Testis (tissue), 3 donors: Measurements from ENCODE around the gene OPA1. TPM values are rescaled to one million over a fixed set of nuclear protein-coding genes. Genes with fewer than 3 reads are reported as not detected.

Source experiments
- DNase-seq: peaks from one replicate; pipeline ENCODE4 v3.0.0-alpha.2; 2019
- H3K27ac ChIP-seq, 2 donors: fragments of 200-600 bp; sonication (generic); one replicate each; pipeline ENCODE4 v1.5.1; 2019
- H3K27me3 ChIP-seq: fragments of 200-600 bp; sonication (generic); one replicate; pipeline ENCODE4 v1.5.1; 2019
- H3K36me3 ChIP-seq: fragments of 200-600 bp; sonication (generic); one replicate; pipeline ENCODE4 v1.5.1; 2017; ENCODE audit warnings: low read depth; ENCODE audit errors: missing control alignments
- H3K4me1 ChIP-seq: fragments of 200-600 bp; sonication (generic); one replicate; pipeline ENCODE4 v1.5.1; 2019
- H3K4me3 ChIP-seq, 2 donors: fragments of 200-600 bp; sonication (generic); one replicate each; pipeline ENCODE4 v1.5.1; 2017 to 2019
- H3K9me3 ChIP-seq: fragments of 200-600 bp; sonication (generic); one replicate; pipeline ENCODE4 v1.5.1; 2017
- POLR2A ChIP-seq: fragments of 450-650 bp; IDR thresholded peaks from one replicate; pipeline ENCODE4 v1.6.1; 2017; ENCODE audit warnings: antibody characterized with exemption, mild to moderate bottlenecking, moderate library complexity
- WGBS, 2 donors: methylation state at CpG; one replicate each; pipeline ENCODE4 v1.1.5; 2018; 5-methylcytosine and 5-hydroxymethylcytosine counted together
- intact Hi-C: fragments of 100-400 bp; cut with DNase I; formaldehyde crosslinking; loops from one replicate; pipeline ENCODE4 v1.15.1; 2023; ENCODE audit warnings: low total_unique reads
- polyA plus RNA-seq: library from polyadenylated mRNA; stranded (reverse); fragments of 350-450 nt; fragmentation: Illumina TruSeq; extraction: RNeasy Lipid Tissue Mini Kit (QIAGEN cat#74804); gene quantifications from one replicate; pipeline ENCODE4 v1.2.3, GENCODE V29; 2014; ENCODE audit warnings: low read depth, low replicate concordance; ENCODE audit not compliant: insufficient read depth
- total RNA-seq, 2 donors: library from RNA; depleted of rRNA; stranded (reverse); fragments of >200 nt; gene quantifications; one replicate each; pipeline ENCODE4 v1.2.3, GENCODE V29; 2016
- TF ChIP-seq, protein P1 (sequence below), 3 experiments: fragments of 450-650 bp in 2 of 3; fragments of 200-600 bp in 1 of 3; sonication (generic) in 1 of 3; IDR thresholded peaks; one replicate each; pipeline ENCODE4 v1.5.1; 2016 to 2019; ENCODE audit warnings: antibody characterized with exemption in 3 of 3, mild to moderate bottlenecking in 2 of 3, moderate library complexity in 1 of 3

Gene OPA1
- total and polyA plus RNA-seq, 3 donors from 2014 or later, result 21.0 to 39.8 (median 35.1) TPM

DNA sequence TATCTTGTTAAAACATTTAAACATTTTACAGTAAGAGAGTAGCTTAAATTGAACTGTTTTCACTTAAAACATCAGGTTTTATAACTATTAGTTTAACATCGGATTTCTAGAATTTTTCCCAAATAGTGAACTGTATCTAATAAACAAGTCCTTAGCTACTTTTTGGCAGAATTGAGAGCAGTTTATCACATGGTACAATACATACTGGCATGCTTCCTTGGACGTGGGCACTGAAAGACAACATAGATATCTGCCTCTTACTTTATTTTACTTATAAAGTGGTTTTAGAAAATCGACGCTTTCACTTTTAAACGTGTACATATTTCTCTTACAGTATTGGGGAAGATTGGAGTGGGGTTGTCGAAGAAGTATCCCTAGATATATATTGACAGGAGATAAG lies 52.8 kb downstream of the OPA1 start:
- no peaks in the 10 kb centered on the region for H3K9me3 ChIP-seq
- 80 to 82% methylated on average over 6 of the region's 6 CpGs for WGBS, 2 donors
- H3K4me1 ChIP-seq, result no peaks in the 10 kb centered on the region
- intact Hi-C loops, result no loop called here
- H3K27me3 ChIP-seq, result no peaks in the 10 kb centered on the region
- TF ChIP-seq, protein P1, sequence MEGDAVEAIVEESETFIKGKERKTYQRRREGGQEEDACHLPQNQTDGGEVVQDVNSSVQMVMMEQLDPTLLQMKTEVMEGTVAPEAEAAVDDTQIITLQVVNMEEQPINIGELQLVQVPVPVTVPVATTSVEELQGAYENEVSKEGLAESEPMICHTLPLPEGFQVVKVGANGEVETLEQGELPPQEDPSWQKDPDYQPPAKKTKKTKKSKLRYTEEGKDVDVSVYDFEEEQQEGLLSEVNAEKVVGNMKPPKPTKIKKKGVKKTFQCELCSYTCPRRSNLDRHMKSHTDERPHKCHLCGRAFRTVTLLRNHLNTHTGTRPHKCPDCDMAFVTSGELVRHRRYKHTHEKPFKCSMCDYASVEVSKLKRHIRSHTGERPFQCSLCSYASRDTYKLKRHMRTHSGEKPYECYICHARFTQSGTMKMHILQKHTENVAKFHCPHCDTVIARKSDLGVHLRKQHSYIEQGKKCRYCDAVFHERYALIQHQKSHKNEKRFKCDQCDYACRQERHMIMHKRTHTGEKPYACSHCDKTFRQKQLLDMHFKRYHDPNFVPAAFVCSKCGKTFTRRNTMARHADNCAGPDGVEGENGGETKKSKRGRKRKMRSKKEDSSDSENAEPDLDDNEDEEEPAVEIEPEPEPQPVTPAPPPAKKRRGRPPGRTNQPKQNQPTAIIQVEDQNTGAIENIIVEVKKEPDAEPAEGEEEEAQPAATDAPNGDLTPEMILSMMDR (IDR thresholded peaks at IDR 0.05), result no peak
- TF ChIP-seq POLR2A, result no peak
- DNase-seq, result no peak
- no peak overlapping the region for H3K4me3 ChIP-seq
- H3K27ac ChIP-seq, result no peak overlapping the region
- no peaks in the 10 kb centered on the region for H3K36me3 ChIP-seq

- TF ChIP-seq, protein P1 (IDR thresholded peaks at IDR 0.05), result no peak
- TF ChIP-seq POLR2A, result no peak
- DNase-seq, result no peak
- no peaks in the 10 kb centered on the region for H3K9me3 ChIP-seq
- no peak overlapping the region for H3K4me3 ChIP-seq
- WGBS, 2 donors, result 68 to 73% methylated on average over 2 of the region's 2 CpGs
- H3K27me3 ChIP-seq, result no peaks in the 10 kb centered on the region
- H3K36me3 ChIP-seq, result no peaks in the 10 kb centered on the region
- intact Hi-C loops, result no loop called here
- H3K27ac ChIP-seq, result no peak overlapping the region
- no peaks in the 10 kb centered on the region for H3K4me1 ChIP-seq
These were observed 55.6 kb downstream of the OPA1 start for GRCh38 chr3:193648542-193649076.

GRCh38 chr3:193650585-193650984 lies 57.6 kb downstream of the OPA1 start:
- Histone ChIP-seq H3K27me3 (no peaks in the 10 kb centered on the region), H3K4me3 (no peak overlapping the region), H3K9me3 (no peaks in the 10 kb centered on the region), H3K36me3 (no peaks in the 10 kb centered on the region), H3K27ac (no peak overlapping the region), H3K4me1 (no peaks in the 10 kb centered on the region)
- TF ChIP-seq POLR2A, result no peak
- TF ChIP-seq, protein P1 (IDR thresholded peaks at IDR 0.05), result no peak
- DNase-seq, result no peak
- 92 to 96% methylated on average over 2 of the region's 2 CpGs for WGBS, 2 donors
- intact Hi-C loops, result no loop called here

DNA sequence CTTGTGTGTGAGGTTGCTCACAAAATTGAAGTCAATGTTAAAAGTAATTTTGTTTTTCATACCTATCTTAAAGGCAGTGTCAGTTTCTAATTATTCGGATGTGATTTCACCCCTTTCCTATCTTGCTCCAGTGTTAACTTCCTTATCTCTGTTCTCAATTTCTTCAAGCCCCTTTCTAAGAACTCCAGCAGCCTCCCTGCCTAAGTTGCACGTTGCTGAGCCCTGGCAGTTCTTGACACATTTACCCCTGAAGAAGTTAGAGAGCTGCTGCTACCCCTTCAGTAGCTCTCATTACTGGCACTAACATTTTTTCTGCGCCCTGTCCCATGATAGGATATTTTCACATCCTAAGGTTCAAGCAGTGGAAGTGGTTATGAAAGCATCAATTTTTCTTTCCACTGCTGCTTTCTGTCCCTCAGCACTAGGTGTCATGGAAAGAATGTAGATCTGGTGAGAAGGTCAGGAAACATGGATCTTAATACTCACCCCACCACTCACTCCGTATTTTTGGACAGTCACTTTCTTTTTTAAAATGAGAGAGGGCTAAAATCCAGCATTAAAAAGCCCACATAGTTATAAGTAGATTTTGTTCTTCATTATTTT lies 62.9 kb downstream of the OPA1 start:
- H3K36me3 ChIP-seq, result no peaks in the 10 kb centered on the region

More for the DNA sequence above, 62.9 kb downstream of the OPA1 start:
- H3K9me3 ChIP-seq, result no peaks in the 10 kb centered on the region
- H3K4me1 ChIP-seq, result no peaks in the 10 kb centered on the region
- H3K4me3 ChIP-seq, result no peak overlapping the region
- no peak overlapping the region for H3K27ac ChIP-seq
- no peaks in the 10 kb centered on the region for H3K27me3 ChIP-seq
- 68 to 86% methylated on average over 4 of the region's 4 CpGs for WGBS, 2 donors
- no peak for DNase-seq
- no peak for TF ChIP-seq POLR2A
- TF ChIP-seq, protein P1 (IDR thresholded peaks at IDR 0.05), result no peak
- intact Hi-C loops, result no loop called here
